GM21528 (cell line): ENCODE results near the gene MESP2.

Source experiments
- ATAC-seq: cut with Tn5 transposase; IDR thresholded peaks from one replicate; pipeline ENCODE4 v1.9.1; 2021; ENCODE audit warnings: mild to moderate bottlenecking, moderate library complexity; ENCODE audit not compliant: unreplicated experiment, low FRiP score

MESP2 gene

GRCh38 chr15:89754361-89755154, 21.6 kb upstream of the MESP2 start:
- no peak for ATAC-seq

- ATAC-seq: no peak
Measured at GRCh38 chr15:89755701-89756100, 20.4 kb upstream of the MESP2 start.

- ATAC-seq: no peak
Measured at GRCh38 chr15:89756897-89757296, 19.2 kb upstream of the MESP2 start.

- ATAC-seq: no peak
Measured at GRCh38 chr15:89758283-89758682, 17.8 kb upstream of the MESP2 start.

GRCh38 chr15:89758981-89759380, 17.2 kb upstream of the MESP2 start:
- no peak for ATAC-seq

GRCh38 chr15:89759835-89760234, 16.3 kb upstream of the MESP2 start:
- no peak for ATAC-seq

- no peak for ATAC-seq
Measured at GRCh38 chr15:89760303-89761008, 15.7 kb upstream of the MESP2 start.

- ATAC-seq: no peak
Measured at GRCh38 chr15:89761009-89761831, 14.9 kb upstream of the MESP2 start.

GRCh38 chr15:89761929-89762328, 14.2 kb upstream of the MESP2 start:
- ATAC-seq: no peak

GRCh38 chr15:89765694-89766093, 10.4 kb upstream of the MESP2 start:
- no peak for ATAC-seq

- no peak for ATAC-seq
Measured at GRCh38 chr15:89766357-89767311, 9.5 kb upstream of the MESP2 start.

GRCh38 chr15:89767411-89767915, 8.7 kb upstream of the MESP2 start:
- no peak for ATAC-seq

- no peak for ATAC-seq
Measured at GRCh38 chr15:89768071-89768500, 8.0 kb upstream of the MESP2 start.

GRCh38 chr15:89769366-89769765, 6.8 kb upstream of the MESP2 start:
- no peak for ATAC-seq

- no peak for ATAC-seq
Measured at GRCh38 chr15:89770041-89770440, 6.1 kb upstream of the MESP2 start.

- ATAC-seq: no peak
Measured at GRCh38 chr15:89772932-89773583, 3.1 kb upstream of the MESP2 start.

- no peak for ATAC-seq
Measured at GRCh38 chr15:89774492-89774891, 1.6 kb upstream of the MESP2 start.

GRCh38 chr15:89775815-89776214, 317 bp upstream of the MESP2 start:
- ATAC-seq: no peak

GRCh38 chr15:89777073-89777751, 1.1 kb downstream of the MESP2 start:
- ATAC-seq: no peak
